Liver (tissue), 9 donors: ENCODE data around the gene CEP85L. TPM values are rescaled to one million over a fixed set of nuclear protein-coding genes. Genes with fewer than 3 reads are reported as not detected.

Source experiments
- DNase-seq: peaks from one replicate; pipeline ENCODE4 v3.0.0-alpha.2; 2017; ENCODE audit warnings: low spot score
- H3K27ac ChIP-seq, 2 donors: one replicate each; pipeline ENCODE4 v1.7.0; 2013; ENCODE audit warnings: inconsistent platforms in 2 of 2, low read length in 2 of 2, control low read depth in 1 of 2, low read depth in 1 of 2, mild to moderate bottlenecking in 1 of 2
- H3K27me3 ChIP-seq, 4 donors: one replicate each; pipeline versions ENCODE4 v1.6.1 to v1.7.0; 2013; ENCODE audit warnings: low read length in 3 of 4, inconsistent platforms in 1 of 4, mild to moderate bottlenecking in 1 of 4, moderate library complexity in 1 of 4; ENCODE audit not compliant: control insufficient read depth in 4 of 4, insufficient read depth in 4 of 4
- H3K36me3 ChIP-seq, 4 donors: one replicate each; pipeline versions ENCODE4 v1.6.1 to v1.7.0; 2013; ENCODE audit warnings: low read length in 3 of 4, mild to moderate bottlenecking in 3 of 4, low read depth in 1 of 4, moderate library complexity in 1 of 4; ENCODE audit not compliant: control insufficient read depth in 4 of 4, insufficient read depth in 3 of 4
- H3K4me1 ChIP-seq, 4 donors: one replicate each; pipeline versions ENCODE4 v1.6.1 to v1.7.0; 2013; ENCODE audit warnings: low read length in 3 of 4, mild to moderate bottlenecking in 3 of 4, moderate library complexity in 1 of 4; ENCODE audit not compliant: control insufficient read depth in 4 of 4, insufficient read depth in 4 of 4
- H3K4me3 ChIP-seq, 3 donors: one replicate each; pipeline versions ENCODE4 v1.6.1 to v1.7.0; 2013; ENCODE audit warnings: low read length in 3 of 3, control low read depth in 1 of 3, low read depth in 1 of 3, mild to moderate bottlenecking in 1 of 3
- H3K9ac ChIP-seq, 2 donors: one replicate each; pipeline ENCODE4 v1.7.0; 2013; ENCODE audit warnings: low read length in 2 of 2, mild to moderate bottlenecking in 2 of 2, moderate library complexity in 2 of 2, control low read depth in 1 of 2, low read depth in 1 of 2
- H3K9me3 ChIP-seq, 4 donors: one replicate each; pipeline versions ENCODE4 v1.6.1 to v1.7.0; 2013; ENCODE audit warnings: low read length in 3 of 4; ENCODE audit not compliant: control insufficient read depth in 4 of 4
- ATF3 ChIP-seq: IDR thresholded peaks from 2 replicates; pipeline ENCODE4 v1.6.1; 2016; ENCODE audit warnings: antibody characterized with exemption
- CTCF ChIP-seq: fragments of 150-350 bp; IDR thresholded peaks from 2 replicates; pipeline ENCODE4 v1.5.1; 2017; ENCODE audit warnings: improper control_type of control experiment, low read depth, low read length; ENCODE audit not compliant: missing input control
- EGR1 ChIP-seq, 2 donors: IDR thresholded peaks; 2 replicates each; pipeline ENCODE4 v1.6.1; 2016 to 2018; ENCODE audit warnings: antibody characterized with exemption in 2 of 2, low read depth in 2 of 2
- FOXA1 ChIP-seq: IDR thresholded peaks from 2 replicates; pipeline ENCODE4 v1.6.1; 2016; ENCODE audit warnings: antibody characterized with exemption
- FOXA2 ChIP-seq: IDR thresholded peaks from 2 replicates; pipeline ENCODE4 v1.6.1; 2016; ENCODE audit warnings: antibody characterized with exemption
- GABPA ChIP-seq, 2 donors: IDR thresholded peaks in 1 of 2; conservative IDR thresholded peaks in 1 of 2; 2 replicates each; pipeline ENCODE4 v1.6.1; 2016; ENCODE audit warnings: antibody characterized with exemption in 2 of 2, mild to moderate bottlenecking in 1 of 2, moderate library complexity in 1 of 2
- HNF4A ChIP-seq, 2 donors: conservative IDR thresholded peaks; 2 replicates each; pipeline ENCODE4 v1.6.1; 2016; ENCODE audit warnings: antibody characterized with exemption in 2 of 2, mild to moderate bottlenecking in 2 of 2
- HNF4G ChIP-seq: IDR thresholded peaks from 2 replicates; pipeline ENCODE4 v1.6.1; 2016; ENCODE audit warnings: antibody characterized with exemption
- JUND ChIP-seq, 2 donors: IDR thresholded peaks; 2 replicates each; pipeline ENCODE4 v1.6.1; 2016; ENCODE audit warnings: antibody characterized with exemption in 2 of 2
- MAX ChIP-seq: IDR thresholded peaks from 2 replicates; pipeline ENCODE4 v1.6.1; 2016; ENCODE audit warnings: antibody characterized with exemption
- NR2F2 ChIP-seq: IDR thresholded peaks from 2 replicates; pipeline ENCODE4 v1.6.1; 2016; ENCODE audit warnings: antibody characterized with exemption
- RAD21 ChIP-seq, 2 donors: IDR thresholded peaks; 2 replicates each; pipeline ENCODE4 v1.6.1; 2016; ENCODE audit warnings: antibody characterized with exemption in 2 of 2, mild to moderate bottlenecking in 2 of 2
- REST ChIP-seq: IDR thresholded peaks from 2 replicates; pipeline ENCODE4 v1.6.1; 2016; ENCODE audit warnings: antibody characterized with exemption, mild to moderate bottlenecking
- RXRA ChIP-seq, 2 donors: IDR thresholded peaks; 2 replicates each; pipeline ENCODE4 v1.6.1; 2017 to 2018; ENCODE audit warnings: antibody characterized with exemption in 2 of 2, mild to moderate bottlenecking in 1 of 2
- SP1 ChIP-seq: IDR thresholded peaks from 2 replicates; pipeline ENCODE4 v1.6.1; 2018; ENCODE audit warnings: antibody characterized with exemption, mild to moderate bottlenecking
- TAF1 ChIP-seq: conservative IDR thresholded peaks from 2 replicates; pipeline ENCODE4 v1.6.1; 2016; ENCODE audit warnings: antibody characterized with exemption, mild to moderate bottlenecking
- YY1 ChIP-seq: IDR thresholded peaks from 2 replicates; pipeline ENCODE4 v1.6.1; 2016; ENCODE audit warnings: antibody characterized with exemption, mild to moderate bottlenecking
- ZBTB33 ChIP-seq: IDR thresholded peaks from 2 replicates; pipeline ENCODE4 v1.6.1; 2016; ENCODE audit warnings: antibody characterized with exemption
- WGBS: extraction: QIAGEN DNeasy Blood & Tissue Kit; methylation state at CpG from one replicate; pipeline ENCODE4 v1.1.7; 2013; 5-methylcytosine and 5-hydroxymethylcytosine counted together
- polyA plus RNA-seq, 2 donors: library from polyadenylated mRNA; stranded (reverse) in 1 of 2; unstranded in 1 of 2; fragments of 200-250 nt in 1 of 2; fragments of >200 nt in 1 of 2; fragmentation: Nextera tagmentation in 1 of 2; extraction: Ambion mirVana in 1 of 2; gene quantifications; one replicate each; pipeline versions ENCODE4 v1.2.1 to v1.2.3, GENCODE V29; 2013 to 2015
- total RNA-seq, 2 donors: library from RNA; depleted of rRNA; stranded (reverse); fragments of >200 nt; gene quantifications; one replicate each; pipeline ENCODE4 v1.2.3, GENCODE V29; 2014
- donor health status: healthy.
- donor health status: healthy.
- donor health status: healthy.
- donor health status: healthy.
- donor health status: healthy.

CEP85L gene
- total and polyA plus RNA-seq, 4 donors, result 0.40 to 6.4 (median 2.3) TPM

- H3K27ac ChIP-seq, result no peak overlapping the region
- WGBS, result 87% methylated on average over 1 of the region's 1 CpG
- DNase-seq, result no peak
- TF ChIP-seq REST (no peak), ATF3 (no peak), HNF4G (no peak), JUND (IDR thresholded peaks at IDR 0.05) (no peak), RAD21 (IDR thresholded peaks at IDR 0.05) (no peak), YY1 (no peak), ZBTB33 (no peak), FOXA1 (no peak), GABPA (IDR thresholded peaks at IDR 0.05 in 1 of 2, conservative IDR thresholded peaks at IDR 0.05 in 1 of 2) (no peak), NR2F2 (no peak), RXRA (IDR thresholded peaks at IDR 0.05) (no peak), EGR1 (IDR thresholded peaks at IDR 0.05; ENCODE audit: low read depth in 2 of 2) (no peak), TAF1 (no peak), HNF4A (conservative IDR thresholded peaks at IDR 0.05) (no peak), MAX (no peak), SP1 (no peak), CTCF (no peak), FOXA2 (no peak)
- no peak overlapping the region for H3K9ac ChIP-seq
- H3K36me3 ChIP-seq, result no peaks in the 10 kb centered on the region
- no peak overlapping the region for H3K4me3 ChIP-seq
- H3K4me1 ChIP-seq, result no peaks in the 10 kb centered on the region
- no peaks in the 10 kb centered on the region for H3K9me3 ChIP-seq
- H3K27me3 ChIP-seq, result no peaks in the 10 kb centered on the region
Observed at GRCh38 chr6:118674772-118675171, 23.4 kb upstream of the CEP85L start.

- Histone ChIP-seq H3K4me3 (no peak overlapping the region), H3K9ac (no peak overlapping the region), H3K27ac (no peak overlapping the region), H3K27me3 (no peaks in the 10 kb centered on the region), H3K36me3 (no peaks in the 10 kb centered on the region), H3K9me3 (no peaks in the 10 kb centered on the region), H3K4me1 (no peaks in the 10 kb centered on the region)
- DNase-seq, result no peak
- WGBS, result 78% methylated on average over 2 of the region's 2 CpGs
- TF ChIP-seq TAF1 (no peak), FOXA1 (no peak), HNF4G (no peak), RXRA (IDR thresholded peaks at IDR 0.05) (no peak), HNF4A (conservative IDR thresholded peaks at IDR 0.05) (no peak), EGR1 (IDR thresholded peaks at IDR 0.05; ENCODE audit: low read depth in 2 of 2) (no peak), MAX (no peak), FOXA2 (no peak), GABPA (IDR thresholded peaks at IDR 0.05 in 1 of 2, conservative IDR thresholded peaks at IDR 0.05 in 1 of 2) (no peak), SP1 (no peak), YY1 (no peak), ZBTB33 (no peak), ATF3 (no peak)
Observed at GRCh38 chr6:118672678-118673077, 21.3 kb upstream of the CEP85L start.
